GM19467 (cell line): ENCODE data around the gene FHIT.
"Not testable (repeated sequence)": the region's sequence is repeated elsewhere in the genome, so short reads cannot be mapped to it uniquely, and the experiment has no call there.

Experiments used
- ATAC-seq: cut with Tn5 transposase; IDR thresholded peaks from one replicate; pipeline ENCODE4 v1.9.1; 2021; ENCODE audit warnings: mild to moderate bottlenecking, moderate library complexity; ENCODE audit not compliant: unreplicated experiment

FHIT gene

DNA sequence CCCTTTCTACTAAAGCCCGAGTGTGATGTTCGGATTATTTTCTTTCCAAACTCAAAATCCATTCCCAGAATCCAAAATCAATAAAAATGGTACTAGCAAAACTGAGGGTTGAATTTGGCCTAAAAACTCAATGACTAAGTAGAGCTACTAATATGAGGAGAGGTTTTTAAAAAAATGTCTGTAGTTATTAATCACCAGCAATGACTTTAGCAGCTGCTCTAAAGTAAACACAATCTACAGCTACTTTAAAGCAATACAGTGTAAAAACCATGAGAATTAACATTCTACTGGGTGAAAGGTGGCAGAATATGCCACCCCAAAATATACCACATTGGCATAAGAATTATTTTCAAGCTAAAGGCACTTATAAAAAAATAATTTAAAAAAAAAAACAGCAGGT is 23.5 kb downstream of the FHIT start:
- ATAC-seq = no peak

DNA sequence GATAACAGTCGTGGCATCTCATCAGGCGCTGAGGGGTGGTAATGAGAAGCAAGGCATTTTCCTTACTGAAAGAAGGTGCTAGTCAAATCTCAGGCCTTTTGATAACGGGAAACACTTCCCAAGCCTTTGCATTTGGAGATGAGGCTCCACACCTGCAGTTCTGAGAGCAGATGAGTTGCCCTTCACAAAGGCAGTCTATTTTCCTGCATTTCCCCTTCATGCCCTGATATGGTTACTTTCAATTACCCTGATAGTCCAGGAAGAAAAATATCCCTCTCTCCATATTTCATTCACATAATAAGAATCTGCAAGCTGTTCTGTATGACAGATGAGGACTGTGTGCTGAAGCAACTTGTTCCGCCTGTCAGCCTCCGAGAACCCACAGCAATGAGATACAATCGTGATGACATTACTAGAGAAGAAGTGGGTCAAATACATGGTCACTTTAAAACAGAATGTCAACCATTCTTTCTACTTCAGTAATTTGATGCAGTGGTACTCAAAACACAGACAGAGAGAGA is 25.0 kb downstream of the FHIT start:
- ATAC-seq = no peak

DNA sequence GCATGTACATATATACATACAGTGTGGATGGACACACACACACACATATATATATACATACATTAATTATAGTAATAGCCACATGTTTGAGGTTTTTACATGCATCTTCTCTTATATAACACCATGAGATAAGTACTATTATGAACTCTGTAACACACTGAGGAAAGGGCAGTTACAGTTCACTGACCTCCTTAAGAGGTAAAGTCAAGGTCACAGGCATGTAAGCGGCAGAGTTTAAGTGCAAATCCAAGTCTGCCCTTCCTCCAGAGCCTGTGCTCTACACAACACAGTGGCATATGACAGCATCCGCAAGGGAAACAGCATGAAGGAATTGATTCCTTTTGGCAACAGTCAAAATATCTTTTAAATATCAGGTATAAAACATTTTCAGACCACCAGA is 26.4 kb downstream of the FHIT start:
- no peak for ATAC-seq

DNA sequence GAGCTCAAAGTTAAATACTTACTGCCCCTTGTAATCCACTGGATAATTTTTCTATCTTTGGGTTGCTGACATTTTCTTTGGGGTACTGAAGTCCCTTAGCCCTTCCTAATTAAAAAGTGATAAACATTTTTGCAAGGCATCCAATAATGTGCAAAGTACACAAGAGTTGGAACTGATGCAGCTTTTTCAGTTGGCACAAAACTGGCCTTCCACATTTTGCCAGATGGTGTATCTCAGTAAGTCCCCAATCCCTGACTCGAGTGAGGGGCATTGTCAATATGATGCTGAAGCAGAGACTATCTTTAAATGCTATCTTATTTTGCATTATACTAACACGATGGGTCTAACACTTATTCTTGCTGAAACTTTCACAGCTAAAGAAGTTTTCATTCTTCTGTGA is 27.8 kb downstream of the FHIT start:
- ATAC-seq = no peak

DNA sequence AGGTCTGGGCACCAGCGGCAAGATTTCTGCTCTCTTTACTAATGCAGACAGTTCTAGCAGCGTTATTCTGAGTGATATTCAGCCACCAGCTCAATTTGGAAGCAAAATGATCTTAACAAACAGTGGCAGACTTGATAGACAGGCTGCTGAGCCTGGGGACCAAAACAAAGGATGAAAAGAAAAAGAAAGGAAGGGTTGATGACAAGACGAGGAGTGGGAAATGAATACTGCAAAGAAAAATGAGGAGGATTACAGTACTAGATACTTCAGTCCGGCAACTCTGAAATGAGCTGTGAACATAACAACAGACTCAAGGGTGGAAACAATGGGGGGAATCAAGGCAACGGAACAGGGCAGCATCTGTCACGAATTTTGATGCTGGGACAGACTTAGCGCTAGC is 28.8 kb downstream of the FHIT start:
- no peak for ATAC-seq

DNA sequence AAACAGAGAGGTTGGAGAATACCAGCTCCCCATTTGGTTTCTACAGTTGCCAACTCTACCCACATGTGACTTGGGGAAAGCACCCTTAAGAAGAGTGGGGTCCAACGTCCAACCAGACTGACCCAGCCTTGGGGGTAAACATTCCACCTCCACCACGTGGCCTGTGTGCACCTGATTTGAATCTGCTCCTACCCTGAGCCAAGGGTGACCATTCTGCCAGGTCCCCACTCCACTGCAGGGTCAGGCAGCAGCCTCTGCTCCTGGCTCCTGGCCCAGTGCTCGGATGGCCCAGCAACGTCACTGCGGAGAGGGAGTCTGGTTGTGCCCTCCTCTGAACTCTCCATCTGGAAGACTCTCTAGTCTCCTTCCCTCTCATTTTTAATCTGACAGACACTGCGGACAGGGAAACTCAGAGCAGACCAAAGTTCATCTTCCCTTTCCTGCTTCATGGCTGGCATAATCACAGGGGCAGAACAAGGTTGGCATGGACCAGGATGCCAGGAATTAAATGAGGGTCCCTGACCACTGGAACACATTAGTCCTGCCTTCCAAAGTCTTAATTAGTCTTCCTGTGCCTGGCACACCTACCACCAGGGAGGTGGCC is 29.4 kb downstream of the FHIT start:
- ATAC-seq = no peak

DNA sequence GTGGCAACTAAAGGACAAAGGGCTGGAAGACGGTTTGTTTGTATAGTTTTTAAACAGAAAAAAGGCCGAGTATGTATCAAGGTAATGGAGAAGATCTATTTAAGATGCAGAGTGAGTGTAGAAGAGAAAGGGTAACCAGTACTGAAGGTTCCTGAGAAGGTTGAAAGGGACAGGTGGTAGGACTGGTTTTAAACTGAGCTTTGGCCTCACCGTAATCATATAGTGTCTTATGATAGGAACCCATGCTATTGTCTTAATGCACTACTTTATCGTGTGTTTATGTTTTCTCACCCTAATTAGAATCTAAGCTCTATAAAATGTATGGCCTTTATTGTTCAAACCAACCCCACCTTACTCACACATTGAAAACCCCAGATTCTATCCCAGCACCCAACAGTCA is 32.7 kb downstream of the FHIT start:
- no peak for ATAC-seq

DNA sequence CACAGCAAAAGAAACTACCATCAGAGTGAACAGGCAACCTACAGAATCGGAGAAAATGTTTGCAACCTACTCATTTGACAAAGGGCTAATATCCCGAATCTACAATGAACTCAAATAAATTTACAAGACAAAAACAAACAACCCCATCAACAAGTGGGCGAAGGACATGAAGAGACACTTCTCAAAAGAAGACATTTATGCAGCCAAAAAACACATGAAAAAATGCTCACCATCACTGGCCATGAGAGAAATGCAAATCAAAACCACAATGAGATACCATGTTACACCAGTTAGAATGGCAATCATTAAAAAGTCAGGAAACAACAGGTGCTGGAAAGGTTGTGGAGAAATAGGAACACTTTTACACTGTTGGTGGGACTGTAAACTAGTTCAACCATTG is 35.1 kb downstream of the FHIT start:
- ATAC-seq = not testable (repeated sequence)

DNA sequence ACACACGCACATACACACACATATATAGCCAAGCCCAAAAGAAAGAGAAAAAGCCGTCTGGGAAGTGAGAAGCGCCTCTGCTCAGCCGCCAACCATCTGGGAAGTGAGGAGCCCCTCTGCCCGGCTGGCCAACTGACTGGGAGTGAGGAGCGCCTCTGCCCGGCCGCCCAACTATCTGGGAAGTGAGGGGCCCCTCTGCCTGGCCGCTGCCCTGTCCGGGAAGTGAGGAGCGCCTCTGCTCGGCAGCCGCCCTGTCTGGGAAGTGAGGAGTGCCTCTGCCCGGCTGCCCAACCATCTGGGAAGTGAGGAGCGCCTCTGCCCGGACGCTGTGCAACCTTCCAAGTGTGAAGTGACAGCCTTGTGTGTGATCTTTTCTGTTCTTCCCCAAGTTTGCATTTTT is 49.2 kb downstream of the FHIT start:
- ATAC-seq = no peak

DNA sequence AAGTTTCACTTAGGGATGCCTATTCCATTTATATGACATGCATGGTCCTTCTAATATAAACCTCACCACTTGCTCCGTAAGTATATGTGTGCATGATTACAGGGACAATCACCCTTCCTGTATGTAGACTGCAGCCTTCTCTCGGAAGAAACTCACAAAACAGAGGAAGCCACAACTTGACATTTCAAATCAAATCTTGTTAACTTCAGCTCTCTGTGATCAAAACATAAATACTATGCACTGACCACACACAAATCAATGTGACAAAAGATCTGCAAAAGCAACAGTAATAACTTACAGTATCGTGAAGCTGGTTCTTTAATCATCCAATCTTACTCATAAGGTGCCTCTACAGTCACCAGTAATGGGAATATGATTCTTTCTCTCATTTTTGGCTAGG is 50.2 kb downstream of the FHIT start:
- no peak for ATAC-seq

DNA sequence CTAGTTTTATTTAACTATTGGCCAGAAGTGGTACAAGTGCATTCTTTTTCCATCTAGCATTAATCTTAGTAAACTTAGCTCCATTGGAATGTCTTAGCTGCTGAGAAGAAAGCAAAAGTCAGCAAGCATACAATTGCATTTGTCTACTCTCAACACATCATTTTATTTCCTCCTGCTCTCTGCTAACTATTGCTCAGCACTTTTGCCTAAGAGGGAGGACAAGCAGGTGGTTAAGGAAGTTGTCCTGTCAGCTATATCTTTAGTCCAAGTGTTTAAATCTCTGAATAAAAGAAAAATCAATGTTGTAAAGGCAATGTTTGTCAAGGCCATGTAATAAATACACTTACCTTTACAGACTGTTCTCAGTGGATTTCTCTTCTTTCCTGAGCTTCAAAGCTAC is 51.0 kb downstream of the FHIT start:
- ATAC-seq = no peak

DNA sequence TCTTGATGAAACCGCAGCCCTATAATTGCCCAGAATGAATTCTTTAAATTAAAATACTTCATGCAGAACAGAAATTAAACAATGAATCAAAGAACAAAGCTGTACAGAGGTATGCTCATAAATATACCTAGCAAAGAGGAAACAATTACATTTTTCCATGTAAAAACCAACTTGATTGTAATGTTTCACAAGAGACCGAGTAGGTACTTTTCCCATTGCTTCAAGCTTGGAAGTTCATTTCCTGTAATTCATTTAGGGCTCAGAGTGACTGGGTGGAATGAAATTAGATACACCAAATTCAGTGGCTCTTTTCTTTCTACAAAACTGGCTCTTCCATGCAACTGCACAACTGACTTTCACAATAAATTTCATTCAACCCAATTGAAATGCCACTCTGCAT is 51.4 kb downstream of the FHIT start:
- ATAC-seq = no peak

DNA sequence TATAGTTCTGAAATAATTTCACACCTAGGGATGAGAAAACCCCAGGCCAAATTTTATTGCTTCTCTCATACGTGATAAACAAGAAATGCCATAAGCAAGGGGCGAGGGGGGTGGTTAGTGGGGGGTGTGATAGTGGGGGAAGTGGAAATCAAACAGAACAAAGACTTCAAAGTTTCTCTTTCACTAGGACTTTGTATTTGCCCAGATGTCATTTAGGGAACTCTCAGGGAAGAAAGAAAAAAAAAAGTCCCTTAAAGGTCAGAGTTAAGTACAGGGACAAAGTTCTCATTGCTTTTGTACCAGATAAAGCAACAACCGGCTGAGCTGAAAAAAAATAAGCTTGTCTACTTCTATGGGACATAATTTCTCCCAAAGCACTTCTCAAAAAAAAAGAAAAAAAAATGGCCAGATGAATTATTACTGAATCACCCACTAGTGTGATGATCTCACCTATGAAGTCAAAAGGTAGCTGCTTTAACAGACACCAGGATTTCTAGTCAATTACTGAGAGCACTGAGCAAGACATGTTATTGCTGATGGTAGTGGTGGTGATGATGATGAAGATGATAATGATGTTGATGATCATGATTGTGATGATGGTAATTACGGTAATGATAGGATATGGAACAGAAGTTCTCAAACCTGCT is 56.2 kb downstream of the FHIT start:
- ATAC-seq = no peak

DNA sequence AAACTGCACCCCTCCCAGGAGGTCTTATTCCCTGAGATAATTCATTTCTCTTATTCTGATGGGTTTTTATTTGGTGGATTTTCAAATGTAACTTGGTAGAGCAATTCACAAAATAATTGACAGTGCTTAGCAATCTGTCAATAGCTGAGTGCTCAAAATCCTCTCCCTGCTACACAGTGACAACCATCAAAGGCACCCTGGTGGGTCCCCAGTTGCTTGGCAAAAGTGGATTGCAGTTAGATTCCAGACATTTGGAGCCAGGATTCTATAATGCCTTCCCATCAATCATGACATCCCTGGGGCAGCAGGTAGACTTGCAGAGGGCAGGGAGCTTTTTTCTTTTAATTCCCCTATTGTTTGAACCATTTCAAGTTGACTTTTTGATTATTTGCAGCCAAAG is 59.0 kb downstream of the FHIT start:
- ATAC-seq = no peak

DNA sequence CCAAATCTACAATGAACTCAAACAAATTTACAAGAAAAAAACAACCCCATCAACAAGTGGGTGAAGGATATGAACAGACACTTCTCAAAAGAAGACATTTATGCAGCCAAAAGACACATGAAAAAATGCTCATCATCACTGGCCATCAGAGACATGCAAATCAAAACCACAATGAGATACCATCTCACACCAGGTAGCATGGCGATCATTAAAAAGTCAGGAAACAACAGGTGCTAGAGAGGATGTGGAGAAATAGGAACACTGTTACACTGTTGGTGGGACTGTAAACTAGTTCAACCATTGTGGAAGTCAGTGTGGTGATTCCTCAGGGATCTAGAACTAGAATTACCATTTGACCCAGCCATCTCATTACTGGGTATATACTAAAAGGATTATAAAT is 61.0 kb downstream of the FHIT start:
- not testable (repeated sequence) for ATAC-seq

DNA sequence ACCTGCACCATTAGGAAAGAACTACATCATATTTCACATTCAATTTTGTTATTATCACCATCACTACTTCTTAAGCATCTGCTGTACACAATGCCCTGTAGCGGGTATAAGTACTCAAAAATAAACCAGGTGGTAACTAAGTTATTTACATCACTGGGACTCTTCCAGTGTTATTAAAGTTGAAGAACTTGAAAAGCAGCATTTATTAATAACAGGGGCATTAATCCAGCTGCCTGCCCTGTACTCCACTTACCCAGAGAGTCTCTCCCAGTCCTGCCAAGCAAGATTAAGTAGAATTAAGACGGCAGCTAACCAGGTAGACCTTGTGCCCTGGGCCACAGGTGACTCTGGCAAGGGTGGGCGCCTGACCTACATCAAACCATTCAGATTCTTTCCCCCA is 65.2 kb downstream of the FHIT start:
- no peak for ATAC-seq

DNA sequence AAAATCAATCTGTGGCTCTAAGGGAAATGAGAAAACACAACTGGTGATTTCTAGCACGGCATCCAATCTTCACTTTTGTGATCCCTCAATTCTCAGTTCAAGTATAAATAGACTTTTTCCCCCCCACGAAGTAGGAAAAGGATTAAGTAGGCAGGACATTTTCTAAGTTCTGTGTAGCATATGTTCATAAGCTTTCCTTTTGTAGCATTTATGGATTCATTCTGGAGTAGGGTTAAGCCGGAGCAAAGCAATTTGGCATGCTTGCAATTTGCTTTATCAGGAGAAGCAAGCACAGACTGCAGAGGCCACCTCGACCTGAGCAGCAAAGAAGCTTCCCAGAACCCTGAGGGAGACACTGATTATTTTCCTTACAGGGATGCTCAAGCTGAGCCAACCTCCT is 66.3 kb downstream of the FHIT start:
- no peak for ATAC-seq

DNA sequence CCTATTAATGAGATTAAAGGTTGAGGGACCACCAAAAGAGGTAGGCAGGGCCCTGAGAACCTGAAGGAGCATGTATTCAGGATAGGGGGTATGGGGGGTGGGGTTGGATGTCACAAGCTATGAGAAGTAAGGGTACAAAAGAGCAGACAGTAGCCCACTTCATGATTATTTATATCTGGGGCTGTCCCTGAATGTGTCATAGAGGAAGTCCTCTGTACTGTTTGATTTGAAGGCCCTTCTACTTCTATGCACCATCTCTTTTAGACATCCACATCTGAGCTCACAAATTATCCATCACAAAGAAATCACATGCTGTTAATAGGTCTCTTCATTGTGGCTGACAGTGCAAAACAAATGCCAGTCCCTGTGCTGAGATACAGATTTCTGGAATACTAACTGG is 68.6 kb downstream of the FHIT start:
- ATAC-seq = no peak

DNA sequence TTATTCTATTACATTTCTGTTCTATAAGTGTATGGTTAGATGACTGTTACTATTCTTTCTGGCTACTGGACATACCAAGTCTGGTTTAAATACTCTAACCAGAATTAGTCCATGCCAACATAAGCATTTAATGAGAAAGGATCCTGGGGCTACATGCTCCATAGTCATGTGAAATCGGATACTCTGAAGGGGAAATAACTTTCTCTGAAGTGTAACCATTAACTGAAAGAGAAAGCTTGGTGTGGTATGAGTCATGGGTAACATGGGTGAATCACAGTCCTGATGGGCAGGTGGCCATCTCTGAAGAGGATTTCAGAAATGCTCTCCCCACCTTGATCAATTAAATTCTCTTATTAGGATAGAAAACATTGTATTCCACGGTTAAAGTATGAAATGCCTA is 69.4 kb downstream of the FHIT start:
- ATAC-seq = peak; percentile 90

DNA sequence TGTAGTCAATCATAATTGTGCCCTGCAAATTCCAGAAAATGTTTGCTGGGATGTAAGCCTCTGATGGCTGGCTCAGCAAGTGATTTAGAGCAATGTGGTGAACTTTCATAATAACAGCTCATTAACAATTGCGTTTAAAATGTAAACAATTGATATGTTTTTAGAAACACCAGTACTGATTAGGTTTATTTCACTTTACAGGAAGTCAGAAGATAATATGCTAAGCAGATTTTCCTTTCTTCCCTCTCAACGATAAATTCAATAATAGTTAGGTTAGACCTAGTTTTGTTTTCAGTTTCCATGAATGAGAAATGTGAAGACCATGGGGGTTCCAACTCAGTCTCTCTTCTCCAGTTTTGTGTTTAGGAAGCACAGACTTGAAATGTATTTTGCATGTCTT is 71.0 kb downstream of the FHIT start:
- ATAC-seq = no peak

DNA sequence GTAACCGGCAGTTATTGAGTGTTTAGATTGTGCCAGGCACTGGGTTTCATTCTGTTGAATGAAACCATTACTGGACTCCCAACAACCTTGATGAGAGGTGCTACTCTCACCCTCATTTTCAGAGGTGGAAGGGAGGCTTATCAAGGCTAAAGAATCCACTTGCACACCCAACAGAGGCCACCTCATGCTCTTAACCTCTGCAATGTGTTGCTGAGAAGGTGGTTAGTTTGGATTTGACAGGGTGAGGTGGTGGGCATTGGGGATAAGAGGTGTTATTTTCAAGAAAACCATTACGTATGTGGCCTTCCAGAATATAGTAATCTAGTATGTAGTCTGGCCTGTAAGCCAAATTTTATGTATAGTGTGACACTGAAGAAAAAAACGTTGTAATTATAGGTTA is 73.1 kb downstream of the FHIT start:
- no peak for ATAC-seq

DNA sequence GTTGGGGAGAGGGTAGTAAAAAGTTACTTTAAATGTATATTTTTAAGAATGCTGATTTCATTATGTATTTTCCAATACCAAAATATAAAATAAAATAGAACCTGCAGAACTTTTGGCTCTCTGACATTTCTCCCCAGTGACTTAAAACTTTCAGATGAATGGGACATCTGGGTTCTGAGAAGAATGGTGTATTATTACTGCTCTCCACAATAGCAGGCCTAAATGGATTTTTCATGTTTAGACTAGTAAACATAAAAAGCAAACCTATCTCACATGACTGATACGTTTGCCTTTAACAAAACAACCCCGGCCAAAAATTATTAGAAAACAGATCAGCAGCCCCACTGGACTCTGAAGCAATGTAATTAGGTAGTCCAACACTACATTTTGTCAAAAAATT is 73.8 kb downstream of the FHIT start:
- ATAC-seq = no peak

DNA sequence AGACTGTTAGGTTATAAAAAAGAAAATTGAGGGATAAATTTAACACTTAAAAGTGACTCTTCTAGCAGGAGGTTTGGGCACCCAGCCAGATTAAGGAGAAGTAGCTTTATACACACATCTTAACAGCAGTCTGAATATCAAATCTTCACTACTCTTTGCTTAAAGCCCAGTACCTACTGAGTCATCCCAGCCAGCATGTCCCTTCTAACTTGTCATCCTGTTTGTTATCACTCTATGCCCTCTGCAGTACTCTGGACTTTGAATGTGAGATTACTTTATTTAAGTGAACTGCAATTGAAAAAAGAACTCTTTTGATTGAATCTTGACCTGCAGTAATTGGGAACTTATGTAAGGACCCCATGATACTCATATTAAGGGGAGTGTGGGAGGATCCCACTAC is 77.6 kb downstream of the FHIT start:
- ATAC-seq = no peak
